Ovary (tissue), 9 donors: ENCODE data around the gene SCTR. TPM values are rescaled to one million over a fixed set of nuclear protein-coding genes. Genes with fewer than 3 reads are reported as not detected.
"Not testable (repeated sequence)": the region's sequence is repeated elsewhere in the genome, so short reads cannot be mapped to it uniquely, and the experiment has no call there.

Experiments used
- DNase-seq, 5 donors: peaks; one replicate each; pipeline ENCODE4 v3.0.0-alpha.2; 2019 to 2020
- H3K27ac ChIP-seq, 2 donors: fragments of 200-600 bp; one replicate each; pipeline versions ENCODE4 v1.5.1 to v1.8.0; 2019 to 2022
- H3K27me3 ChIP-seq: fragments of 200-600 bp; one replicate; pipeline ENCODE4 v1.8.0; 2022
- H3K36me3 ChIP-seq: fragments of 200-600 bp; sonication (generic); one replicate; pipeline ENCODE4 v1.5.1; 2019
- H3K4me1 ChIP-seq: one replicate; pipeline ENCODE4 v1.8.1; 2013; ENCODE audit warnings: mild to moderate bottlenecking, moderate library complexity; ENCODE audit not compliant: insufficient read depth
- H3K4me3 ChIP-seq: fragments of 200-600 bp; sonication (generic); one replicate; pipeline ENCODE4 v1.5.1; 2017
- H3K9me3 ChIP-seq, 2 donors: fragments of 200-600 bp in 1 of 2; sonication (generic) in 1 of 2; one replicate each; pipeline versions ENCODE4 v1.5.1 to v1.8.1; 2013 to 2019; ENCODE audit warnings: mild to moderate bottlenecking in 1 of 2, moderate library complexity in 1 of 2
- EP300 ChIP-seq: sonication (generic); formaldehyde crosslinking; IDR thresholded peaks from one replicate; pipeline ENCODE4 v1.6.1; 2017; ENCODE audit warnings: antibody characterized with exemption
- POLR2A ChIP-seq: fragments of 450-650 bp; IDR thresholded peaks from one replicate; pipeline ENCODE4 v1.6.1; 2017; ENCODE audit warnings: antibody characterized with exemption, mild to moderate bottlenecking, moderate library complexity
- WGBS, 3 donors: extraction: QIAGEN DNeasy Blood & Tissue Kit in 1 of 3; methylation state at CpG; one replicate each; pipeline versions ENCODE4 v1.1.5 to v1.1.7; 2013 to 2017; 5-methylcytosine and 5-hydroxymethylcytosine counted together
- intact Hi-C, 4 donors: fragments of 100-400 bp; cut with DNase I; formaldehyde crosslinking; loops; one replicate each; pipeline versions ENCODE4 v1.11.0 to v1.15.1; 2022 to 2023
- polyA plus RNA-seq, 2 donors: library from polyadenylated mRNA; stranded (reverse); fragments of 200-250 nt in 1 of 2; fragments of 350-450 nt in 1 of 2; fragmentation: Illumina TruSeq in 1 of 2; extraction: RNeasy Lipid Tissue Mini Kit (QIAGEN cat#74804) in 1 of 2; gene quantifications; one replicate each; pipeline ENCODE4 v1.2.3, GENCODE V29; 2013 to 2014
- total RNA-seq, 7 donors: library from RNA; depleted of rRNA in 2 of 7; stranded (reverse); fragments of >200 nt in 2 of 7; fragmentation: NEBNext Ultra II Directional in 3 of 7; extraction: Animal tissue kit (Norgen Biotek cat#: 25700) in 3 of 7; gene quantifications; one replicate each; pipeline versions ENCODE4 v1.1.0 to v1.2.4, GENCODE V29; 2016 to 2023
- TF ChIP-seq, protein P1 (sequence below), 3 donors: fragments of 450-650 bp in 2 of 3; fragments of 200-600 bp in 1 of 3; IDR thresholded peaks; one replicate each; pipeline versions ENCODE4 v1.5.1 to v1.8.0; 2016 to 2022; ENCODE audit warnings: antibody characterized with exemption in 3 of 3, mild to moderate bottlenecking in 1 of 3
- donor health status: DM: no; HTN: no; CAD: no; lungs with moderate emphysema.
- donor health status: DM: no; HTN: no; CAD: no.
- donor health status: Bipolar disorder and iron deficiency.
- donor health status: DM: yes; HTN: yes; CAD: no.
- donor health status: DM: no; HTN: no; CAD: no.
- donor health status: DM: yes; HTN: yes; CAD: no.

SCTR gene
- total and polyA plus RNA-seq, 9 donors = 0.23 to 14.1 (median 0.84) TPM; not detected in 5

DNA sequence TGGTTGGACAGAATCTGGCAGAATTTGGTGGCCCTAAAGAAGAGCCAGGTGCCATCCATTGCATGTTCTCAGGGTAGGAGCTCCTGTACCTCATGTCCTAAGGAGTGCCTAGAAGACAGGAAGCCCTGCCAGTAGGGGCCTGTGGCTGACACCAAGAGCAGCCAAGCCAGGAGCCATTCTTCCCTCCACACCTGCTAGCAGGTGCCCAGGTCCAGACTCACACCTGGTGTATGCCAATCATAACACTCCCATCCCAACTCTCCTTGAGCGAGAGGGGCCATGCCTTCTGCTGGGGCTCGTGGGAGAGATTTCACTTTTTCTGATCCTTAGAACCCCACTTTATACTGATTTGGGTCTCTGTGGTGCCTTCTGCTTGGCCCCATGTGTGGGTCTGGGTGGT lies 119.1 kb downstream of the SCTR start:
- no peak for DNase-seq
- 91 to 94% (median 93%) methylated on average over 2 of the region's 2 CpGs for WGBS, 3 donors
- Histone ChIP-seq H3K9me3 (no peaks in the 10 kb centered on the region), H3K36me3 (no peaks in the 10 kb centered on the region), H3K4me3 (no peak overlapping the region), H3K4me1 (peaks cover 3% of the 10 kb centered on the region), H3K27ac (no peak overlapping the region), H3K27me3 (no peaks in the 10 kb centered on the region)
- intact Hi-C loops = loop anchor here in 2 of 4 donors (5.0 to 10.0 kb wide), 3 partner anchors 72 to 260 kb away; no protein-coding TSS in a partner anchor
- TF ChIP-seq POLR2A (no peak), EP300 (no peak)
- TF ChIP-seq, protein P1, sequence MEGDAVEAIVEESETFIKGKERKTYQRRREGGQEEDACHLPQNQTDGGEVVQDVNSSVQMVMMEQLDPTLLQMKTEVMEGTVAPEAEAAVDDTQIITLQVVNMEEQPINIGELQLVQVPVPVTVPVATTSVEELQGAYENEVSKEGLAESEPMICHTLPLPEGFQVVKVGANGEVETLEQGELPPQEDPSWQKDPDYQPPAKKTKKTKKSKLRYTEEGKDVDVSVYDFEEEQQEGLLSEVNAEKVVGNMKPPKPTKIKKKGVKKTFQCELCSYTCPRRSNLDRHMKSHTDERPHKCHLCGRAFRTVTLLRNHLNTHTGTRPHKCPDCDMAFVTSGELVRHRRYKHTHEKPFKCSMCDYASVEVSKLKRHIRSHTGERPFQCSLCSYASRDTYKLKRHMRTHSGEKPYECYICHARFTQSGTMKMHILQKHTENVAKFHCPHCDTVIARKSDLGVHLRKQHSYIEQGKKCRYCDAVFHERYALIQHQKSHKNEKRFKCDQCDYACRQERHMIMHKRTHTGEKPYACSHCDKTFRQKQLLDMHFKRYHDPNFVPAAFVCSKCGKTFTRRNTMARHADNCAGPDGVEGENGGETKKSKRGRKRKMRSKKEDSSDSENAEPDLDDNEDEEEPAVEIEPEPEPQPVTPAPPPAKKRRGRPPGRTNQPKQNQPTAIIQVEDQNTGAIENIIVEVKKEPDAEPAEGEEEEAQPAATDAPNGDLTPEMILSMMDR (IDR thresholded peaks at IDR 0.05) = no peak

DNA sequence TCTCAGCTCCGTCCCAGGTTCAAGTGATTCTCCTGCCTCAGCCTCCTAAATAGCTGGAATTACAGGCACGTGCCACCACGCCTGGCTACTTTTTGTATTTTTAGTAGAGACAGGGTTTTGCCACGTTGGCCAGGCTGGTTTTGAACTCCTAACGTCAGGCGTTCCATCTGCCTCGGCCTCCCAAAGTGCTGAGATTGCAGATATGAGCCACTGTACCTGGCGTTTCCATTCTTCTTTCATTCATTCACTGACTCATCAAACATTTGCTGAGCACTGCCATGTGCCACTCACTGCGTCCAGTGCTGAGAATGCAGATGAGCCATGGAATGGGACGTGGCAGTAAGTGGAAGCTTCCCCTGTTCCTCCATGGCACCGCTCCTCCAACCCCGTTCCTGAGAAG lies 120.7 kb downstream of the SCTR start:
- not testable (repeated sequence) for H3K9me3 ChIP-seq, H3K27me3 ChIP-seq, H3K27ac ChIP-seq, H3K4me3 ChIP-seq, H3K36me3 ChIP-seq, DNase-seq, H3K4me1 ChIP-seq
- WGBS, 3 donors = 79 to 87% (median 83%) methylated on average over 12 of the region's 12 CpGs
- intact Hi-C loops = loop anchor here in 2 of 4 donors (10.0 kb wide), 2 partner anchors 241 to 261 kb away; no protein-coding TSS in a partner anchor

DNA sequence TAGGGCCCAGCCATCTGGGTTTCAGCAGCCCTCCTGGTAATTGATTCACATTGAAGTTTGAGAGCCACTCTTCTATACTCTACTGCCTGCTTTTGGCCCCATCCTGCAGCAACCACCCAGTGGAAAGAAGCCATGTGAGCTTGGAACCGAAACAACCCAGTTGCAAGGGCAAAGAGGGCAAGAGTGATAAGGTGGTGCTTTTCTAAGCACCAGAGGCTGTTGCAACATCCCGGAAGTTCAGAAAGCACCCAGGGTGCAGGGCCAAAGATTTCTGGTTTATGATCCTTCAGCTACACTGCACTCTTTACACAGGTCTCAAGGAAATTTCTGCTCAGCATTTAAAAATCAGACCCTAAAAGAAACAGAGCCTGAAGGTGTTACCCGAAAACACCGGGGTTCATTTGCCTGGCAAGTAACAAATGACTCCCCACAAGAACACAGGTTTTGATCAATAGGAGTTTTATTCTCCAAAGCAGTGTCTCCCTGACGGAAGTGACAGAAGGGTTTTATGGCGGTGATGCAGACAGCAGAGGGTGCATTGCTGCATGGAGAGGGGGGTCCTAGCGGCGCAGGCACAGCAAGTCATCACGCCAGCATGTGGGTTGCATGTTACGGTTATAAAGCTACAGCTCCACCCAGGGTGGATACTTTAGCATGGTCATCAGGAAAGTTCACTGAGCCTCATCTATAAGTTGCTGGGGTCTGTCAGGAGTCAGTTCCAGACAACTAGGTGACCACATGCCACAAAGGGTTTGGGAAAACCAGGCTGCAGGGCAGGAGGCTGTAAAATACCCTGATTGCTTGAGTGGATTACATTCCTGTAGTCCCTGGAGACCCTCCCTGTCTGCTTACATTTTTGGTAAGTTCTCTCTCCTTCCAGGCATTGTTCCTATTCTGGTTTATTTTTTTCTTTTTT lies 121.4 kb downstream of the SCTR start:
- H3K36me3 ChIP-seq = no peaks in the 10 kb centered on the region
- H3K27ac ChIP-seq = no peak overlapping the region
- DNase-seq = peak in 1 of 5 donors; percentile 21
- no peaks in the 10 kb centered on the region for H3K4me1 ChIP-seq
- H3K9me3 ChIP-seq = no peaks in the 10 kb centered on the region
- WGBS, 3 donors = 65 to 70% (median 69%) methylated on average over 10 of the region's 10 CpGs
- TF ChIP-seq, protein P1 (IDR thresholded peaks at IDR 0.05) = no peak
- TF ChIP-seq EP300 (no peak), POLR2A (no peak)
- no peaks in the 10 kb centered on the region for H3K27me3 ChIP-seq
- H3K4me3 ChIP-seq = no peak overlapping the region
- intact Hi-C loops = loop anchor here in 2 of 4 donors (10.0 kb wide), 2 partner anchors 242 to 262 kb away; no protein-coding TSS in a partner anchor

DNA sequence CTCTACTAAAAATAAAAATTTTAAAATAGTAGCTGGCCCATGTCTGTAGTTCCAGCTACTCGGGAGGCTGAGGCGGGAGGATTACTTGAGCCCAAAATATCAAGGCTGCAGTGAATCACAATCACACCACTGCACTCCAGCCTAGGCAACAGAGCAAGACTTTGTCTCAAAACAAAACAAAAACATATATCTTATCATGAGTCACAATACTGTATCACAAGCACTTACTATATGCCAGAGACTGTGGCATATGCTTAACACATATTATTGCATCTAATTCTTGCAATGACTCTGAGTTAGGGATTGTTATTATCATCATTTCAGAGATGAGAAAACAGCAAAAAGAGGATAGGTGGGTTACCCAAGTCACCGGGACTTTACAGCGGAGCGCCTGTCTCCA lies 122.2 kb downstream of the SCTR start:
- WGBS, 3 donors = 82 to 84% (median 83%) methylated on average over 5 of the region's 5 CpGs
- no peaks in the 10 kb centered on the region for H3K4me1 ChIP-seq
- no peaks in the 10 kb centered on the region for H3K9me3 ChIP-seq
- intact Hi-C loops = loop anchor here in 2 of 4 donors (10.0 kb wide), 2 partner anchors 243 to 263 kb away; no protein-coding TSS in a partner anchor
- no peaks in the 10 kb centered on the region for H3K36me3 ChIP-seq
- DNase-seq = no peak
- H3K27ac ChIP-seq = no peak overlapping the region
- no peak for TF ChIP-seq POLR2A
- TF ChIP-seq, protein P1 (IDR thresholded peaks at IDR 0.05) = no peak
- H3K27me3 ChIP-seq = no peaks in the 10 kb centered on the region
- no peak overlapping the region for H3K4me3 ChIP-seq

DNA sequence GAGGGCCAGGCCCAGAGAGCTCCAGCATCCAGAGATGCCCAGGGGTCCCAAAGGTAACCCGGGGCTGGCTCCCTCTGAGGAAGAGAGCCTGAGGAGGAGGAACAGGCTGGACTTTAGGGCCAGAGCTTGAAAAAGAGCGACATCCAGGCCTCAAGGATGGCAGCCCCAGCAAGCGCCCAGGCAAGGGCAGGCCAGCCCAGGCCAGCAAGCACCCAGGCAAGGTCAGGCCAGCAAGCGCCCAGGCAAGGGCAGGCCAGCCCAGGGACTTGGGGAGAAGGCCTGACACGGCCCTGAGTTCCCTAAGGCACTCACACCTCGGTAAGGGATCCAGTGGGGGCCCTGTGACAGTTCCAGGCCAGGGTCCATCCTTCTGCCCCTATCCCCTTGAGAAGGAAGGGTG lies 127.1 kb downstream of the SCTR start:
- no peaks in the 10 kb centered on the region for H3K36me3 ChIP-seq
- H3K27ac ChIP-seq = no peak overlapping the region
- WGBS, 3 donors = 91 to 95% (median 94%) methylated on average over 6 of the region's 6 CpGs
- H3K4me3 ChIP-seq = no peak overlapping the region
- no peaks in the 10 kb centered on the region for H3K4me1 ChIP-seq
- TF ChIP-seq, protein P1 (IDR thresholded peaks at IDR 0.05) = no peak
- no peak for TF ChIP-seq POLR2A
- intact Hi-C loops = no loop called here
- DNase-seq = no peak
- no peaks in the 10 kb centered on the region for H3K9me3 ChIP-seq
- H3K27me3 ChIP-seq = no peaks in the 10 kb centered on the region
